Measurements from ENCODE around the gene DLK2. TPM values are rescaled to one million over a fixed set of nuclear protein-coding genes. Genes with fewer than 3 reads are reported as not detected.

DLK2 gene
- total and polyA plus RNA-seq, 10 donors = 0.12 to 0.68 (median 0.42) TPM; not detected in 2

GRCh38 chr6:43442935-43443334 is 12.4 kb downstream of the DLK2 start:
- intact Hi-C loops (cut with DNase I; ENCODE audit: low total_unique reads) = no loop called here
- no peaks in the 10 kb centered on the region for H3K27me3 ChIP-seq (replicated peaks in 1 of 7)
- no peak for DNase-seq
- WGBS, 5 donors = 92 to 97% (median 92%) methylated on average over 8 to 14 of the region's 14 CpGs
- peaks cover 0 to 100% (median 85%) of the 10 kb centered on the region in 6 donors for H3K36me3 ChIP-seq
- H3K9me3 ChIP-seq = no peaks in the 10 kb centered on the region
- no peak for TF ChIP-seq POLR2A (IDR thresholded peaks at IDR 0.05)
- TF ChIP-seq POLR2AphosphoS5 (IDR thresholded peaks at IDR 0.05) = peak in 1 of 3 donors; percentile 17
- no peak for TF ChIP-seq CTCF (IDR thresholded peaks at IDR 0.05 in 8 of 11, conservative IDR thresholded peaks at IDR 0.05 in 3 of 11)
- no peak overlapping the region for H3K27ac ChIP-seq
- peaks cover 0 to 8% (median 0%) of the 10 kb centered on the region in 6 donors for H3K4me1 ChIP-seq
- no peak overlapping the region for H3K4me3 ChIP-seq

- no peaks in the 10 kb centered on the region for H3K9me3 ChIP-seq
- no peak for DNase-seq
- H3K27ac ChIP-seq = no peak overlapping the region
- H3K27me3 ChIP-seq (replicated peaks in 1 of 7) = no peaks in the 10 kb centered on the region
- peaks cover 0 to 100% (median 59%) of the 10 kb centered on the region in 6 donors for H3K36me3 ChIP-seq
- 66 to 72% (median 70%) methylated on average over 4 of the region's 4 CpGs for whole genome bisulfite sequencing, 5 donors
- TF ChIP-seq POLR2AphosphoS5 (IDR thresholded peaks at IDR 0.05) (peak in 1 of 3 donors; percentile 9), CTCF (IDR thresholded peaks at IDR 0.05 in 8 of 11, conservative IDR thresholded peaks at IDR 0.05 in 3 of 11) (no peak), POLR2A (IDR thresholded peaks at IDR 0.05) (no peak)
- intact Hi-C loops (cut with DNase I; ENCODE audit: low total_unique reads) = no loop called here
- no peak overlapping the region for H3K4me3 ChIP-seq
- H3K4me1 ChIP-seq = peaks cover 0 to 2% (median 0%) of the 10 kb centered on the region in 6 donors
These were observed 17.6 kb downstream of the DLK2 start for GRCh38 chr6:43437700-43438099.

GRCh38 chr6:43436577-43437282 is 18.6 kb downstream of the DLK2 start:
- no peak for DNase-seq
- Histone ChIP-seq H3K36me3 (peaks cover 0 to 100% (median 56%) of the 10 kb centered on the region in 6 donors), H3K4me1 (peaks cover 0 to 9% (median 0%) of the 10 kb centered on the region in 6 donors), H3K9me3 (no peaks in the 10 kb centered on the region), H3K27me3 (replicated peaks in 1 of 7) (no peaks in the 10 kb centered on the region), H3K27ac (no peak overlapping the region), H3K4me3 (no peak overlapping the region)
- TF ChIP-seq POLR2AphosphoS5 (IDR thresholded peaks at IDR 0.05) (no peak), POLR2A (IDR thresholded peaks at IDR 0.05) (no peak), CTCF (IDR thresholded peaks at IDR 0.05 in 8 of 11, conservative IDR thresholded peaks at IDR 0.05 in 3 of 11) (no peak)
- 72 to 85% (median 77%) methylated on average over 5 of the region's 5 CpGs for WGBS, 5 donors
- intact Hi-C loops (cut with DNase I; ENCODE audit: low total_unique reads) = no loop called here

GRCh38 chr6:43435682-43436437 is 19.5 kb downstream of the DLK2 start:
- Histone ChIP-seq H3K4me3 (no peak overlapping the region), H3K27ac (no peak overlapping the region), H3K9me3 (no peaks in the 10 kb centered on the region), H3K36me3 (peaks cover 0 to 100% (median 50%) of the 10 kb centered on the region in 6 donors), H3K4me1 (peaks cover 0 to 9% (median 0%) of the 10 kb centered on the region in 6 donors), H3K27me3 (replicated peaks in 1 of 7) (no peaks in the 10 kb centered on the region)
- WGBS, 5 donors = 73 to 90% (median 86%) methylated on average over 8 to 9 of the region's 9 CpGs
- intact Hi-C loops (cut with DNase I; ENCODE audit: low total_unique reads) = no loop called here
- TF ChIP-seq POLR2A (IDR thresholded peaks at IDR 0.05) (no peak), CTCF (IDR thresholded peaks at IDR 0.05 in 8 of 11, conservative IDR thresholded peaks at IDR 0.05 in 3 of 11) (no peak), POLR2AphosphoS5 (IDR thresholded peaks at IDR 0.05) (no peak)
- DNase-seq = no peak

Measured in spleen (tissue), 11 donors.